LoVo (cell line): Measurements from ENCODE around the gene TMEM217.
"Not testable (repeated sequence)": the region's sequence is repeated elsewhere in the genome, so short reads cannot be mapped to it uniquely, and the experiment has no call there.

Source experiments
- DNase-seq: peaks from one replicate; pipeline ENCODE4 v3.0.0-alpha.2; 2016; ENCODE audit warnings: low spot score

Gene TMEM217

DNA sequence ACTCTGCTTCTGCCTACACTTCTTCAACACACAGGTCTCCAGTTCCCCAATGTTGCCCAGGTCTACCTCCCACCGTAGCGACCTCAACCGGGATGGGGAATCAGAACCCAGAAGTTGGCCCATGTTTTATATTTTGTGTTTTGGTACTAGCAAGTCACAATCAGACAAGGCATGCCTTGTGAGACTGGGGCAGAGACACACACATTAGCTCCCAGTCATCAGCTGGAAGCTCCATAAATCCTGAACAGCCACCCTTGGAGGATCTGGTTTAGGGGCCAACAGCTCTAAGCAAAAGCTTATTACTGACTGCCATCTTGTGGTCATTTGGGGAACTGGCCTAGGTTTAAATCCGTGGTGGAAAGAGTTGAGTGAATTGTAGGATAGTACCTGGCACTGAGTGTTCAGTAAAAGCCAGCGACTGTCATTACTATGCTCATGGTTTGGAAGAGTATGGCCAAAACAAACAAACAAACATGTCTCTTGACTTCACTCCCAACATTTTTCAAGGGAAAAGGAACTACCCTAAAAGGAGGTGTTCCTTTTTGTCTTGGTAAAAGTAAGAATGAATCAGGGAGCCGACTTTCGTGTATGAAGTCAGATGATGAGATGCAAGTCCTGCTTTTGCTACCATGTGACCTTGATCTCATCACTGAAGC is 47.5 kb downstream of the TMEM217 start:
- DNase-seq: peak; percentile 81

DNA sequence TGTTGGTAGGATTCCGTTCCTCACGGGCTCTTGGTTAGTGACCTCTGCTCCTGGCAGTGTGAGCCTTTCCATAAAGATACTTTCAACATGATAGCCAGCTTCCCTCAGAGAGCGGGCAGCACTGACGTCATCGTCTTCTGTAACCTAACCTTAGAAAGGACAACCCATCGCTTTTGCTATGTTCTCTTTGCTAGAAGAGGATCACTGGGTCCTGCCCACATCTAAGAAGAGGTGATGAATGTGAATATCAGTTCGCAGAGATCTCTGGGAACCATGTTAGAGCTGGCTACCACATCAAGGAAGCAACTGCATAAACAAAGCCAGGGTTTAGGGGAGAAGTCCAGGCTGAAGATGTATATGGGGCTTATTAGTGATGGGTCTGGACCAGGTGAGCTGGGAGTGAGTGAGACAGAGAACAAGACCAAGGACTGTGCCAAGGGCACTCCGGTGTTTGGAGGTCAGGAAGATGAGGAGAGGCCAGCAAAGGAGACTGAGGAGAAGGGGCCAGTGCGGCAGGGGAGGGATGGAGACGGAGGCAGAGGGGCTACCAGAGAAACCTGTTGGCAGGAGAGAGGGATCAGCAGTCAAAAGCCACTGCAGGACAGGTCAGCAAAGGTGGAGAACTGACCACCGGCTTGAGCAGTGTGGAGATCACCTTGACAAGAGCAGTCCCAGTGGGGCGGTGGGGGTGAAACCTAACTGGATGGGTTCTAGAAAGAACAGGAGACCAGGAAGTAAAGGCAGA is 48.3 kb downstream of the TMEM217 start:
- no peak for DNase-seq

DNA sequence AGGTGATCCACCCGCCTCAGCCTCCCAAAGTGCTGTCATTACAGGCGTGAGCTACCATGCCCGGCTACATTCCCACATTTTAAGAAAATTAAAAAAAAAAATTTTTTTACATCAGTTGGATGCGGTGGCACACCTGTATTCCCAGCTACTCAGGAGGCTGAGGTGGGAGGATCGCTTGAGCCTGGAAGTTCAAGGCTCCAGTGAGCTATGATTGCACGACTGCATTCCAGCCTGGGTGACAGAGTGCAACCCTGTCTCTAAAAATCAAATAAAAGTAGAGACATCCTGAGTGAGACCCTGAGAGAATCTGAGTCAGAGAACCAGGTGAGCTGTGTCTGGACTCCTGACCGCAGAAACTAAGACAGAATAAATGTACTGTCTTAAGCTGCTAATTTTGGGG is 49.2 kb downstream of the TMEM217 start:
- DNase-seq: no peak

DNA sequence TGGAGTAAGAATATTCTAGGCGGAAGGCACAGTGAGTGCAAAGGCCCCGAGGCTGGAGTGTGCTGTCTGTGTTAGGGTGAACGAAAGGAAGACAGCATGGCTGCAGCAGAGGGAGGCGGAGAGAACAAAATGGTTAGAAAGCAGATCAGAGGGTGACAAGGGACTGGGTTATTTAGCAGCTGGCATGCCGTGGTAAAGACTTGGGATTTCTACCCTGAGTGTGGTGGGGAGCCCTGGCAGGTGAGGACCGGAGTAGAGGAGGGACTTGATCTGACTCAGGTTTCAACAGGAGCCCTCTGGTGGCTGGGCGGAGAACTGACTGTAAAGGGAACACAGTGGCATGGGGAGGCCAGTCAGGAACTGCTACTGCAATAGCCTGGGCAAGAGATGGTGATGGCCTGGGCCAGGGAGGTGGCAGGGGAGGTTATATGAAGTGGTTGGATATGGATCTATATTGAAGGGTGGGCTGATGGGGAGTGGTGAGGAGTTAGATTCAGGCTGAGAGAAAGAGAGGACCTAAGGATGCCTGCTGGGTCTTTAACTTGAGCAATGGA is 50.0 kb downstream of the TMEM217 start:
- peak; percentile 78 for DNase-seq

DNA sequence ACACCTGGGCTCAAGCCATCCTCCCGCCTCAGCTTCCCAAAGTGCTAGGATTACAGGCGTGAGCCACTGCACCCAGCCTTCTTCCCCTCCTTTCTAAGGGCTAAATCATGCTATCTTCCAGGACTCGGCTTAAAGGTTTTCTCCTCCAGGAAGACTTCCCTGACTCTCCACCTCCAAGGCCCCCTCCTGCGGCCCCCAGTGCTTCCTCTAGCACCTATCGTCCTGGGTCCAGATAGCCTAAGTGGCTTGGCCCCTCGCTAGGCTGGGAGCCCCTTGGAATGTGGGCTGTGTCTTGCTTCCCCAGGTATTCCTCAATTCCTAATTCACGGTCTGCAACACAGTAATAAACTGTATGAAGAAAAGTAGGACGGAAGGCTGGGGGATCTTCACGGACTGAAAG is 51.3 kb downstream of the TMEM217 start:
- DNase-seq: no peak

DNA sequence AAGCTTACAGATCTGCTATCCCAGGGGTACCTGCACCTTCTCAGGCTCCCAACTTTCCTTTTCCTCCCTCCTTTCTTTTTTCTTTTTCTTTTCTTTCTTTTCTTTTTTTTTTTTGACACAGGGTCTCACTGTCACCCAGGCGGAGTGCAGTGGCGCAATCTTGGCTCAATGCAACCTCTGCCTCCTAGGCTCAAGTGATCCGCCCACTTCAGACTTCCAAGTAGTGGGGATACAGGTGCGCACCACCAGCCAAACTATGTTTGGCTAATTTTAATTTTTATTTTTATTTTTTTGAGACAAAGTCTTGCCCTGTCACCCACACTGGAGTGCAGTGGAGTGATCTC is 52.0 kb downstream of the TMEM217 start:
- no peak for DNase-seq

DNA sequence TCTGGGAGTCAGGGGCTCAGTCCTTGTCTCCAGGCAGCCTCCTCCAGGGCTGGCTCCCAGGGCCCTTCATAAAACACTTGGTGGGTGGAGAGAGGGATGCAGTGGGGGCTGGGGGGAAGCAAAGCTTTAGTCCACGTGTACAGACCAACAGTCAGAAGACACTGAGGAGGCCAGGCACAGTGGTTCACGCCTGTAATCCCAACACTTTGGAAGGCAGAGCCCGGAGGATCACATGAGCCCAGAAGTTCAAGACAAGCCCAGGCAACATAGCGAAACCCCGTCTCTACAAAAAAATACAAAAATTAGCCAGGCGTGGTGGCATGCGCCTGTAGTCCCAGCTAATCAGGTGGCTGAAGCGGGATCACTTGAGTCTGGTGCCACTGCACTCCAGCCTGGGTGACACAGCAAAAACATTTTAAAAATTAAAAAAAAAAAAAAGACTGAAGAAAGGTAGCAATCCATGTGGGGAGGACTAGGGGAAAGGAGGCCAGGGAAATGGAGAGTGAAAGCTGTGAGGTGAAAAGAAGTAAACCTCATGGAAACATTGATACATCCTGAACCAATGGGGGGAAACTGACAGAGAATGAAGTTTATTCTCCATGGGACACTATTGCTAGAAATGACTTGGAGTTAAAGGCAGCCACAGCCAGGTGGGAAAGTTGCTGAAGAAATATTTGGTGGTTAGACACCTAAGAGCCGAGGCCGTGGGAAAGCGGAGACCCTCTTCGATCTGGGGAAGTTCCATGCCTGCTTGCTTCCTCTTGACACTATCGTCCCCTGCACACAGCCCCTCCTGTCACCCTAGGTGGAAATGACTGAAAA is 52.6 kb downstream of the TMEM217 start:
- DNase-seq: no peak

DNA sequence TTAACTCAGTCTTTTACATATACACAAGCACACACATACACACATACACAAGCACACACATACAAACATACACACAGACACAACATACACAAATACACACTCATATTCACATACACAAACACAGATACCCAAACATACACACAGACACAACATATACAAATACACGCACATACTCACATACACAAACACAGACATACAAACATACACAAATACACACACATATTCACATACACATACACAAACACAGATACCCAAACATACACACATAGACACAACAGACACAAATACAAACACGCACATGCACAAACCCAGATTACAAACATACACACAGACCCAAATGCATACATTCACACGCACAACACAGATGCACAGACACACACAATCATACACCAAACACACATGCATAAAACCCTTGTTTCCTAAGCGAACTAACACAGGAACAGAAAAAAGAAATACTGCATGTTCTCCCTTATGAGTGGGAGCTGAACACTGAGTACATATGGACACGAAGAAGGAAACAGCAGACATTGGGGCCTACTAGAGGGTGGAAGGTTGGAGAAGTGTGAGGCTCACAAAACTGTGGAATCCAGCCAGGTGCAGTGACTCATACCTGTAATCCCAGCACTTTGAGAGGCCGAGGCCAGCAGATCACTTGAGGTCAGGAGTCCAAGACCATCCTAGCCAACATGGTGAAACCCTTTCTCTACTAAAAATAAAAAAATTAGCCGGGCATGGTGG is 53.8 kb downstream of the TMEM217 start:
- peak; percentile 79 for DNase-seq

DNA sequence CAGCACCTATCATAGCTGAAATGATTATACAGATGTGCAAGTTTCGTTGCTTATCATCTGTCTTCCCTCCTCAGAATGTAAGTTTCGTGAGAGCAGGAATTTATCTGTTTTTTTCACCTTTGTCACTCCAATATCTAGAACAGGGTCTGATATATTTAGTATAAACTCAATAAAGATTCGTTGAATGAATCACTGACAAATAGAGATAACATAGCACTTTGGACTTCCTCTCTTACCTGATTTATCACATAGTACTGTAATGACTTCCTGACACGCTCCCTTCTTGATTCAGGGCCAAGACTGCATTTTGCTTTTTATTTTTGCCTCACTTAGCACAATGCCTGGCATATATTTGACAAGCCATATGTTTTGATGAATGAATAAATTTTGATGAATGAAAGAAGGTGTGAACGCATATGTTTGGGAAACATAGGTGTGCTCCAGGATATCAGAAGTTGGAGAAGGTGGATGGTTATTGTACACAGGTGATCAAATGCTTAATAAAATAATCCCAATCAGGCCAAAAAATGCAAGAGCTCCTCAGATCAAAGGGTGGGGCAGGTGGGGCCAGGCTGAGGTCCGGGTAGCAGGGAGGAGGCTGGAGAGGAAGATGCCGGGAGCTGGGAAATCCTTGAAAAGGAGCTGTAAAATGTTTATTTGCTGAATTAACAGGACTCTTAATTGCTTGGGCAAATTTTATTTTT is 55.0 kb downstream of the TMEM217 start:
- DNase-seq: peak; percentile 70

DNA sequence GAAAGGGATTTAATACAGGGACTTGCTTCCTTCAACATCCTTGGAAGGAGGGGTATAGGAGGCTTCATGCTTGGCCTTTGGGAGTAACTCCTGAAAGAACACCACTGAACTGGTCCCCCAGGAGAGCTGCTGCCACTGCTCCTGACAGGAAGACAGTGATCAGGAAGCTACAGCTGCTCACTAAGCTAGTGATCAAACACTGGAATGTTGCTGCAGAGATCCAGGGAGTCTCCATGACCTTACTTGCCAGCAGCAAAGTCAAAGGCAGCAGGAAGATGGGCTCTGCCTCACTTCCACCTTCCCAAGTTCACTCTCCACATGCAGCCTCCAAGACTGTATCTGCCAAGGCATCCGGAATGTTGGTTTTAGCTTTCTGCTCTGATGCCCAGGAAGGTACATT is 56.2 kb downstream of the TMEM217 start:
- no peak for DNase-seq

DNA sequence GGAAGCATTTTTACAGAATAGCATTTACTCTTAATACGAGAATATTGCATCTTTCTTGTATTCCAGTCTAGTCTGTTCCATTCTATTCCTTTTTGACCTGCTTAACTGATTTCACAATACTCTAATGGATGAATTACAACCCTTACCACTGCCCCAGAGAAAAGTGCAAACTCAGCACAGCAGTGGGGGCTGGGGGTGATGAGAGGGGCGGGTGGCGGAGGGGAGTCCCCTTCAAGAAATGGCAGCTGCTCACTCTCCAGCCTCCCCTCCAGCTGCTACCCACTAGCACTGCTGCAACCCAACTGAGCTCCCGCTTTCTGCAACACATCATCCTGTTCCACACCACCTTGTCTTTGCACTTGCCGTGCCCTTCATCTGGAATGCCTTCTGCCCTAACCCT is 57.9 kb downstream of the TMEM217 start:
- DNase-seq: no peak

DNA sequence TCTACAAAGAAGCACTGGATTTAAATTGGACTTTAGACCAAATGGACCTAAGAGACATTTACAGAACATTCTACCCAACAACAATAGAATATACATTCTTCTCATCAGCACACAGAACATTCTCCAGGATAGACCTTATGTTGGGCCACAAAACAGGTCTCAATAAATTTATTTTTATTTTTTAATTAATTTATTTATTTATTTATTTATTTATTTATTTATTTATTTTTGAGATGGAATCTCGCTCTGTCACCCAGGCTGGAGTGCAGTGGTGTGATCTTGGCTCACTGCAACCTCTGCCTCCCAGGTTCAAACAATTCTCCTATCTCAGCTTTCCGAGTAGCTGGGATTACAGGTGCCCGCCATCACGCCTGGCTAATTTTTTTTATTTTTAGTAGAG is 61.5 kb downstream of the TMEM217 start:
- DNase-seq: not testable (repeated sequence)

DNA sequence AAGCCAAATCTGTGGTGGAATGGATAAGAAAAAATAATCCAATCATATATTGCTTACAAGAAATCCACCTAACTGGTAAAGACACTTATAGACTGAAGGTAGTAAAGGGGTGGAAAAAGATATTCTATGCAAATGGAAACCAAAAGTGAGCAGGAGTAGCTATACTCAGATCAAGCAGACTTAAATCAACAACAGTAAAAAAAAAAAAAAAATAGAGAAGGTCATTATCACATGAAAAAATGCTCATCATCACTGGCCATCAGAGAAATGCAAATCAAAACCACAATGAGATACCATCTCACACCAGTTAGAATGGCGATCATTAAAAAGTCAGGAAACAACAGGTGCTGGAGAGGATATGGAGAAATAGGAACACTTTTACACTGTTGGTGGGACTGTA is 63.1 kb downstream of the TMEM217 start:
- DNase-seq: not testable (repeated sequence)

DNA sequence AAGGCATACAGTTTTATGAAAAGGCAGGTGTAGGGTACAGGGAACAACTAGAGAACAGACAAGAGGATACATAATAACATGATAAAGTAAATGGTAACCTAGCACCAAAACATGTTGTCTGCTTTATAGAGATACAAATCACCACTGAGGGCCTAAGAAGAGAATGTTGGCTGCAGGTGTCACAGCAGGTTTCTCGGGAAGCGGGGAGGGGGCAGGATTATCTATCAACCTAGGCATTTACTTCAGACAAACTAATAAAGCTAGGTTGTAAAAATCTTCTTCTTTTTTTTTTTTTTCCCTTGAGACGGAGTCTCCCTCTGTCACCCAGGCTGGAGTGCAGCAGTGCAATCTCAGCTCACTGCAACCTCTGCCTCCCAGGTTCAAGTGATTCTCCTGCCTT is 65.3 kb downstream of the TMEM217 start:
- no peak for DNase-seq

DNA sequence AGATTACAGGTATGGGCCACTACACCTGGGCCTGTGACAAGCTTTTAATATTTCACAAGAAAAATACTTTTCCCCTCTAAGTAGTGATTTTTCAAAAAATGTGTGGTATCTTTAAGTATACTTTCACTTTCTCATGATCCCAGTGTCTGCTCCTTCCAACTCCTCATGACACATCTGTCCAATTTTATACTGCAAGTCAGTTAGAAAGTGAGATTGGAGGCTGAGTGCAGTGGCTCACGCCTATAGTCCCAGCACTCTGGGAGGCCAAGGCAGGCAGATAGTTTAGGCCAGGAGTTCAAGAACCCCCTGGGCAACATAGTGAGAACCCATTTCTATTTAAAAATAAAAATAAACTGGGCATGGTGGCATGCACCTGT is 67.8 kb downstream of the TMEM217 start:
- DNase-seq: no peak

DNA sequence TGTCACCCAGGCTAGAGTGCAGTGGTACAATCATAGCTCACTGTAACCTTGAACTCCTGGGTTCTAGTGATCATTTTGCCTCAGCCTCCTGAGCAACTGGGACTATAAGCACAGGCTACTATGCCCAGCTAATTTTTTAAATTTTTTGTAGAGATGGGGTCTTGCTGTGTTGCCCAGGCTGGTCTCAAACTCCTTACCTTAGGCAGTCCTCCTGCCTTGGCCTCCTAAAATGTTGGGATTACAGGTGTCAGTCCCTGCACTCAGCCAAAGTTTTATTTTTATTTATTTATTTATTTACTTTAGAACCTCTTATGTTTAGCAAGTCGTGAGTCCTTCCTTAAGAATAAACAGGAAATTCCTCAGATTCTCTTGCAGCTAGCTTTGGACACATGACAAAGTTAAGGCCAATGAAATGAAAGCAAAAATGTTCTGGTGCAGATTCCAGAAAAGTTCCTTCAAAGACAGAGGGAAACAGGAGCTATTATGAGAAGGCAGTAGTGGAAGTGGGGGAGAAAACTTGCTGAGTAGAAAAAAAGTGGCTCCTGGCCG is 68.9 kb downstream of the TMEM217 start:
- no peak for DNase-seq

DNA sequence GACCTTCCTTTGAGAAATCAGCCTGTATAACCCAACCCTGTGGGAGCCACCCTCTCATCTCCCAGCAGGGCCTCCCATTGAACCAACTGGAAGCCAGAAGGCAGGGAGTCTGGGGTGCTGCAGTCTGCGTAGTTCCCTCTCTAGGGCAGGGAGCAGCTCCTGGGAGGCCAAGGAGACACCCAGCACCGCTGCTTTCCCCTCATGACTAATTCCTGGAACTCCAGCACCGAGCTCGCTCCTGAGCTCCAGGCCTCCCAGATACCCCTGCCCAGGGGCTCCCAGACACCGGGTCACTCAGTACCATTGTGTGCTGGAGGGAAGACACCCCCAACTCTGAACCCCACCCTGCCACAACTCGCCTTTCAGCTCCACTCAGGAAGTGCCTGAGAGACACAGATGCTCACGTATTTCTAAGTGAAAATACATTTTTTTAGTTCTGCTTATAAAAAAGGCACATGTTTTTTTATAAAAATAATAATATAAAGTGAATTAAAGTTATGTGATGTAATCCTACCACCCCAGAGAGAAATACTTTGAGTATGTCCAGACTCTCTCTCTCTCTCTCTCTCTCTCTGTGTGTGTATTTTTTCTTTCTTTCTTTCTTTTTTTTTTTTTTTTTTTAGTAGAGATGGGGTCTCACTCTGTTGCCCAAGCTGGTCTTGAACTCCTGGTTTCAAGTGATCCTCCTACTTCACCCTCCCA is 70.5 kb downstream of the TMEM217 start:
- DNase-seq: no peak

DNA sequence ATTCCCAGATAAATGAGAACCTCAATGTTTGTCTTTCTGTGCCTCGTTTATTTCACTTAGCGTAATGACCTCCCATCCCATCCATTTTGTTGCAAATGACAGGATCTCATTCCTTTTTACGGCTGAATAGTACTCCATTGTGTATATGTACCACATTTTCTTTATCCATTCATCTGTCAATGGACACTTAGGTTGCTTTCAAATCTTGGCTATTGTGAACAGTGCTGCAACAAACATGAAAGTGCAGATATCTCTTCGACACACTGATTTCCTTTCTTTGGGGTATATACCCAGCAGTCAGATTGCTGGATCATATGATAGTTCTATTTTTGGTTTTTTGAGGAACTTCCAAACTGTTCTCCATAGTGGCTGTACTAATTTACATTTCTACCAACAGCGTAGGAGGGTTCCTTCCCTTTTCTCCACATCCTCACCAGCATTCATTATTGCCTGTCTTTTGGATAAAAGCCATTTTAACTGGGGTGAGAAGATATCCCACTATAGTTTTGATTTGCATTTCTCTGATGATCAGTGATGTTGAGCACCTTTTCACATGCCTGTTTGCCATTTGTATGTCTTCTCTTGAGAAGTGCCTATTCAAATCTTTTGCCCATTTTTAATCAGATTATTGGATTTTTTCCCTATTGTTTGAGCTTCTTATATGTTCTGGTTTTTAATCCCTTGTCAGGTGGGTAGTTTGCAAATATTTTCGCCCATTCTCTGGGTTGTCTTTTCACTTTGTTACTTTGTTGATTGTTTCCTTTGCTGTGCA is 71.8 kb downstream of the TMEM217 start:
- DNase-seq: not testable (repeated sequence)

DNA sequence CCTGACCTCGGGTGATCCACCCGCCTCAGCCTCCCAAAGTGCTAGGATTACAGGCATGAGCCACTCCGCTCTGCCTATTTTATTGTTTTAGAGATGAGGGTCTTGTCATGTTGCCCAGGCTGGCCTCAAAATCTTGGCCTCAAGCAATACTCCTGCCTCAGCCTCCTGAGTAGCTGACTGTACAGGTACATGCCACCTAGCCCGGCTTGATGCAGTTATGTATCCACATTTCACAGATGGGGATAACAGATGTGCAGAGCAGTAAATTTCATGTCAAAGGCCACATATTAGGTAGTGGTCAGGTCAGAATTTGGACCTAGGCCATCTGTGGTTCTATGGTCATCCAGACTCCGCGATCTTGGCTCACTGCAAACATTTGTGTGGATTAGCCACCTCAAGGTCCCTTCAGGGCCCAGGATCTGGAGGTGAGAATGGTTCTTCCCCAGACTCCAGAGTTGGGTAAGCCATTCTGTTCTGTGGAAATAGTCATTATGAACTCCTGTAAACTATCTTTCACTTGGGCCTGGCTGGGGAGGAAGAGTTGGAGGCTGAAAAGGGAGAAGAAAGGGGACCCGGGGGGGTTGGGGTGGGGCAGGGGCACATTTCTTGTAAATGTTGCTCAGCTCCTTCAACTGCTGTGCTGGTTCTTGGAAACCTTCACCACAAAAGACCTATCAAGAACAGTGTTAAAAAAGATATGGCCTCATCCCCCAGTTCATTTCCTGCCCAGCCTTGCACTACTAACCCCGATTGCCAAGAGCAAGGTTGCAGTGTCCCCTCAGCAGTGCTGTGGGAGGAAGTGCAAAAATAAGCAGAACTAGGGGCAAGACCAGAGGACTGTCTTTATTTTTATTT is 75.0 kb downstream of the TMEM217 start:
- DNase-seq: no peak
